GM12878 (cell line): ENCODE data around the gene PPIP5K1. TPM values are rescaled to one million over a fixed set of nuclear protein-coding genes. Genes with fewer than 3 reads are reported as not detected.

Experiments used
- ATF7 ChIP-seq: fragments of 450-650 bp; IDR thresholded peaks from 2 replicates; pipeline ENCODE4 v1.6.1; 2016; ENCODE audit warnings: low read depth, mild to moderate bottlenecking
- BCL3 ChIP-seq: IDR thresholded peaks from 2 replicates; pipeline ENCODE4 v1.6.1; 2011; ENCODE audit warnings: borderline replicate concordance, low read depth, mild to moderate bottlenecking, moderate library complexity, low read length; ENCODE audit not compliant: insufficient read depth, poor library complexity, severe bottlenecking
- CBX5 ChIP-seq: sonication (generic); IDR thresholded peaks from 2 replicates; pipeline ENCODE4 v1.6.1; 2016; ENCODE audit warnings: low read depth, moderate library complexity, mild to moderate bottlenecking, inconsistent platforms
- CEBPB ChIP-seq, 2 experiments: fragments of 150-350 bp in 1 of 2; IDR thresholded peaks; 2 replicates each; pipeline ENCODE4 v1.6.1; 2012 to 2014; ENCODE audit warnings: low read depth in 2 of 2, low read length in 2 of 2, borderline replicate concordance in 1 of 2, inconsistent platforms in 1 of 2
- E4F1 ChIP-seq: fragments of 450-650 bp; IDR thresholded peaks from 2 replicates; pipeline ENCODE4 v1.6.1; 2018; ENCODE audit warnings: borderline replicate concordance, mild to moderate bottlenecking; ENCODE audit not compliant: partially characterized antibody
- KAT2A ChIP-seq: conservative IDR thresholded peaks from 2 replicates; pipeline ENCODE4 v1.6.1; 2011; ENCODE audit warnings: low read depth, low read length; ENCODE audit not compliant: control insufficient read depth
- MEF2A ChIP-seq: IDR thresholded peaks from 2 replicates; pipeline ENCODE4 v1.6.1; 2011; ENCODE audit warnings: low read depth, mild to moderate bottlenecking, low read length, moderate library complexity; ENCODE audit not compliant: insufficient read depth
- MEF2B ChIP-seq: fragments of 450-650 bp; IDR thresholded peaks from 2 replicates; pipeline ENCODE4 v1.6.1; 2018; ENCODE audit warnings: mild to moderate bottlenecking, moderate library complexity; ENCODE audit not compliant: partially characterized antibody, poor library complexity, severe bottlenecking
- MTA3 ChIP-seq: IDR thresholded peaks from 2 replicates; pipeline ENCODE4 v1.6.1; 2012; ENCODE audit warnings: low read length, inconsistent platforms, borderline replicate concordance
- MYC ChIP-seq: IDR thresholded peaks from 2 replicates; pipeline ENCODE4 v1.6.1; 2011; ENCODE audit warnings: mild to moderate bottlenecking, low read length, moderate library complexity, inconsistent platforms; ENCODE audit not compliant: insufficient read depth, insufficient replicate concordance, insufficient read length, severe bottlenecking
- NFYB ChIP-seq: IDR thresholded peaks from 2 replicates; pipeline ENCODE4 v1.6.1; 2011; ENCODE audit warnings: low read depth, mild to moderate bottlenecking, low read length, improper control_type of control experiment, moderate library complexity; ENCODE audit not compliant: insufficient read depth
- POLR2AphosphoS2 ChIP-seq: IDR thresholded peaks from 2 replicates; pipeline ENCODE4 v1.6.1; 2011; ENCODE audit warnings: low read depth, mild to moderate bottlenecking, low read length, improper control_type of control experiment, moderate library complexity
- RFX5 ChIP-seq: IDR thresholded peaks from 2 replicates; pipeline ENCODE4 v1.6.1; 2011; ENCODE audit warnings: low read depth, low read length, improper control_type of control experiment
- SIN3A ChIP-seq: IDR thresholded peaks from 2 replicates; pipeline ENCODE4 v1.6.1; 2012; ENCODE audit warnings: low read depth, low read length, improper control_type of control experiment
- SRF ChIP-seq, 2 experiments: IDR thresholded peaks; 2 replicates each; pipeline ENCODE4 v1.6.1; 2011; ENCODE audit warnings: low read depth in 2 of 2, low read length in 2 of 2, mild to moderate bottlenecking in 1 of 2, moderate library complexity in 1 of 2
- ZNF217 ChIP-seq: fragments of 450-650 bp; IDR thresholded peaks from 2 replicates; pipeline ENCODE4 v1.6.1; 2017; ENCODE audit warnings: antibody characterized with exemption, mild to moderate bottlenecking
- ZNF274 ChIP-seq: IDR thresholded peaks from one replicate; pipeline ENCODE4 v1.8.0; 2011; ENCODE audit not compliant: insufficient read length, insufficient read depth
- polyA plus RNA-seq, 11 experiments: library from polyadenylated mRNA; depleted of rRNA in 4 of 11; unstranded in 6 of 11; stranded (reverse) in 5 of 11; fragments of >200 nt; fragmentation: Nextera tagmentation in 4 of 11; fragmentation: Illumina TruSeq in 1 of 11; extraction: Ambion mirVana in 4 of 11; extraction: Trizol in 1 of 11; gene quantifications; 1 replicate in 1 of 11; 2 replicates in 10 of 11; pipeline versions ENCODE4 v1.2.1 to v1.2.3, GENCODE V29; 2011 to 2016; ENCODE audit warnings: inconsistent platforms in 2 of 11, missing spikeins in 2 of 11, low read depth in 1 of 11
- total RNA-seq, 4 experiments: library from RNA; depleted of rRNA in 3 of 4; stranded (reverse); fragments of >200 nt in 3 of 4; fragmentation: Illumina TruSeq in 1 of 4; extraction: Trizol in 1 of 4; gene quantifications; 2 replicates each; pipeline versions ENCODE4 v1.2.1 to v1.2.3, GENCODE V29; 2013 to 2021
- TF ChIP-seq, protein P1 (sequence below): fragments of 450-650 bp; IDR thresholded peaks from 2 replicates; pipeline ENCODE4 v1.6.1; 2014; ENCODE audit warnings: mild to moderate bottlenecking
- TF ChIP-seq, protein P2 (sequence below): IDR thresholded peaks from 2 replicates; pipeline ENCODE4 v1.6.1; 2011; ENCODE audit warnings: mild to moderate bottlenecking, low read depth, low read length, moderate library complexity; ENCODE audit not compliant: insufficient replicate concordance
- TF ChIP-seq, protein P3 (sequence below): fragments of 450-650 bp; IDR thresholded peaks from 2 replicates; pipeline ENCODE4 v1.6.1; 2016; ENCODE audit warnings: mild to moderate bottlenecking

Gene PPIP5K1
- total and polyA plus RNA-seq, 10 of the 15 experiments (the other 5 are each of a cell fraction or from before 2014, with no cell fraction given): 2.5 to 54.4 (median 19.4) TPM

DNA sequence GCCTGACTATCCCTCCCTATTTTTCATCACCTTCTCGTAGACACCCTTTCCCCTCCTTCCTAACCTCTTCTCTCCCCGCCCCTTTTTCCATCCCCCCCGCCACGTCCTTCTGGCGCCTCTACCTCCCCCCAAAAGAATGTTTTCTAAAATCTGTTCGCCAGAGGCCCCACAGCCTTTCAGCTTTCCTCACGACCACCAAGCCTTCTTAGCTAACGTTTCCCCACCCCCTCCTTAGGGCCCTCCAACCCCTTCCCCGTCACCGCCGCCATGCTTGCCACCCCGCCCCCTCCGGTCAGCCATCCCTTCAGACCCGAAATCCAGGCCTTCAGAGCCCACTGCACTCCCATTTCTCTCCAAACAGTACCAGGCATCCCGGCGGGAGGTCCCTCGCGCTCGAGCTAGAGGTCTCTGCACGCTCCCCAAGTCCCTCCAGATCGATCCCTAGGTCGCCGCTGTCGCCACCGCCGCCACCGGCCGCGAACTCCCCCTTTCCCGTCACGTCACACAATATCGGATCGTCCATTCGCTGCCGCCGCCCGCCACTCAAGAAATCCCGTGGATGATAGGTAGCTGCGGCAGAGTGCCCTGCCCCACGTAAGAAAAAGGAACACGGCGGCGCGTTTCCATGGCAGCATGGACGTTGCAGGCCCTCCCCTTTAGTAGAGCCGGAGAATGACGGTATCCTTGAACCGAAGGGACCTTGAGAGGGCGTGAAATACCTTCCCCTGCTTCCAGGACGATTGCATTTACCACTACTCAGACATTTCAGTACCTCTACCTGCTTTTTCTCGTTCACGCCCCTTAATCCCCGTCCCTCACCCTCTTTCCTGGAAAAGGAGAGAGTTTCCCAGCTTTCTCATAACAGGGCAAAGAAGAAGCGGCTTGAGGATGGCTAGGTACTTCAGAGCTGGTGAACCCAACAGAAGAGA, 97.1 kb downstream of the PPIP5K1 start, which contains the start of gene TP53BP1 (continued):
- TF ChIP-seq E4F1 (peak; percentile 31), CEBPB (IDR thresholded peaks at IDR 0.05; ENCODE audit: borderline replicate concordance in 1 of 2, low read depth in 2 of 2, low read length in 2 of 2) (no peak), POLR2AphosphoS2 (no peak), KAT2A (no peak), SRF (IDR thresholded peaks at IDR 0.05; ENCODE audit: low read depth in 2 of 2, low read length in 2 of 2) (0 out of 4 replicates have a peak, but pooled peaks of 1 of the 2 experiments have one; percentile 0), ZNF274 (no peak), BCL3 (no peak), MEF2B (no peak), MTA3 (no peak), RFX5 (peak; percentile 49; the same call in 1 of the 2 replicates), ATF7 (peak; percentile 82), MYC (no peak), CBX5 (no peak), MEF2A (no peak), SIN3A (peak; percentile 57; the same call in 1 of the 2 replicates), ZNF217 (no peak), NFYB (peak; percentile 91)
- TF ChIP-seq, protein P1, sequence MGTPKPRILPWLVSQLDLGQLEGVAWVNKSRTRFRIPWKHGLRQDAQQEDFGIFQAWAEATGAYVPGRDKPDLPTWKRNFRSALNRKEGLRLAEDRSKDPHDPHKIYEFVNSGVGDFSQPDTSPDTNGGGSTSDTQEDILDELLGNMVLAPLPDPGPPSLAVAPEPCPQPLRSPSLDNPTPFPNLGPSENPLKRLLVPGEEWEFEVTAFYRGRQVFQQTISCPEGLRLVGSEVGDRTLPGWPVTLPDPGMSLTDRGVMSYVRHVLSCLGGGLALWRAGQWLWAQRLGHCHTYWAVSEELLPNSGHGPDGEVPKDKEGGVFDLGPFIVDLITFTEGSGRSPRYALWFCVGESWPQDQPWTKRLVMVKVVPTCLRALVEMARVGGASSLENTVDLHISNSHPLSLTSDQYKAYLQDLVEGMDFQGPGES: peak; percentile 78
- TF ChIP-seq, protein P2, sequence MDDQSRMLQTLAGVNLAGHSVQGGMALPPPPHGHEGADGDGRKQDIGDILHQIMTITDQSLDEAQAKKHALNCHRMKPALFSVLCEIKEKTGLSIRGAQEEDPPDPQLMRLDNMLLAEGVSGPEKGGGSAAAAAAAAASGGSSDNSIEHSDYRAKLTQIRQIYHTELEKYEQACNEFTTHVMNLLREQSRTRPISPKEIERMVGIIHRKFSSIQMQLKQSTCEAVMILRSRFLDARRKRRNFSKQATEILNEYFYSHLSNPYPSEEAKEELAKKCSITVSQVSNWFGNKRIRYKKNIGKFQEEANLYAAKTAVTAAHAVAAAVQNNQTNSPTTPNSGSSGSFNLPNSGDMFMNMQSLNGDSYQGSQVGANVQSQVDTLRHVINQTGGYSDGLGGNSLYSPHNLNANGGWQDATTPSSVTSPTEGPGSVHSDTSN: peak; percentile 100
- TF ChIP-seq, protein P3, sequence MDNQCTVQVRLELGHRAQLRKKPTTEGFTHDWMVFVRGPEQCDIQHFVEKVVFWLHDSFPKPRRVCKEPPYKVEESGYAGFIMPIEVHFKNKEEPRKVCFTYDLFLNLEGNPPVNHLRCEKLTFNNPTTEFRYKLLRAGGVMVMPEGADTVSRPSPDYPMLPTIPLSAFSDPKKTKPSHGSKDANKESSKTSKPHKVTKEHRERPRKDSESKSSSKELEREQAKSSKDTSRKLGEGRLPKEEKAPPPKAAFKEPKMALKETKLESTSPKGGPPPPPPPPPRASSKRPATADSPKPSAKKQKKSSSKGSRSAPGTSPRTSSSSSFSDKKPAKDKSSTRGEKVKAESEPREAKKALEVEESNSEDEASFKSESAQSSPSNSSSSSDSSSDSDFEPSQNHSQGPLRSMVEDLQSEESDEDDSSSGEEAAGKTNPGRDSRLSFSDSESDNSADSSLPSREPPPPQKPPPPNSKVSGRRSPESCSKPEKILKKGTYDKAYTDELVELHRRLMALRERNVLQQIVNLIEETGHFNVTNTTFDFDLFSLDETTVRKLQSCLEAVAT: peak; percentile 64; the same call in 1 of the 2 replicates
